ENCODE measurements around the gene PARP8. TPM values are rescaled to one million over a fixed set of nuclear protein-coding genes. Genes with fewer than 3 reads are reported as not detected.

Gene PARP8
- total and polyA plus RNA-seq, 2 of the 8 experiments (the other 6 are each of a cell fraction or from before 2014, with no cell fraction given), result 16.6 to 30.6 TPM

DNA sequence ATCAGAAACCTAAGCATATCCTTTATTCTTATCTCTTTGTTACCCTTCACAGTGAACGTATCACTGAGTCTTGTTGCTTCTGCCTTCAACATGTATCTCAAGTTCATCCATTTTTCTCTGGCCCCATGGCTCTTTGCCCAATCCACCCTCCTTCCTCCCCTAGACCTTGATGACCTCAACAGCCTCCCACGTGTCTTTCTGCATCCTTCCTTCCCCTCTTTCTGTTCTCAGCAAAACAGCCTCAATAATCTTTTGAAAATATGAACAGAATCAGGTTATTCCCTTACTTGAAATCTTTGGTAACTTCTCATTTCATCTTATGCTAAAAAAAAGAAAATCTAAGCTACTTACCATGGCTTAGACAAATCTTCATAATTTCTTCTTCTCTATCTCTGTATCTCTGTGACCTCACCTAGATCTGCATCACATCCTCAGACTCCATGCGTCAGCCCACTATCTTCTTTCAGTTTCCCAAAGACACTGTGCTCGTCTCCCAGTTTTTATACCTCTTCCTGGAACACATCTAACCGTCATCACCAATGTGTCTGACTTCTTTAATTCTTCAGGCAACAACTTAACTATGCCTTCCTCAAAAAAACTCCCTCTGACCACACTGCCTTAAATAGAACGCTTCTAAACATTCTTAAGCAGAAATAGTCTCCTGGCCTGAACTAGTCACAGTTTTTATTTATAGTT lies 208.0 kb downstream of the PARP8 start:
- H2BK120ac ChIP-seq (replicated peaks; ENCODE audit: low read depth, low read length), result no peak overlapping the region
- 80% methylated on average over 6 of the region's 6 CpGs; no CpG with 5 or more reads in 1 of the 2 experiments for WGBS, 2 experiments (ENCODE audit: extremely low coverage in 1 of 2, insufficient coverage in 1 of 2, insufficient read length in 1 of 2, insufficient replicate concordance in 2 of 2, low coverage in 1 of 2, low lambda C conversion rate in 2 of 2, missing lambda C conversion rate in 1 of 2)
- H4K91ac ChIP-seq (replicated peaks; ENCODE audit: insufficient read length, low read length), result no peak overlapping the region
- H3K27me3 ChIP-seq (replicated peaks in 1 of 4; ENCODE audit: control insufficient read depth in 3 of 4, extremely low read depth in 1 of 4, insufficient read depth in 3 of 4, low read length in 3 of 4), result no peaks in the 10 kb centered on the region
- no peak overlapping the region for H2BK20ac ChIP-seq (ENCODE audit: low read length)
- TF ChIP-seq ASH2L (IDR thresholded peaks at IDR 0.05; ENCODE audit: low read length), result no peak
- no peak for TF ChIP-seq RFX5 (IDR thresholded peaks at IDR 0.05; ENCODE audit: borderline replicate concordance, low read depth, low read length)
- no peaks in the 10 kb centered on the region for H3K23me2 ChIP-seq (ENCODE audit: low read depth, low read length)
- H4K5ac ChIP-seq (ENCODE audit: insufficient read length, low read depth, low read length), result no peak overlapping the region
- H3K79me1 ChIP-seq (ENCODE audit: low read depth, low read length), result no peaks in the 10 kb centered on the region
- no peak overlapping the region for H2AK5ac ChIP-seq (ENCODE audit: low read depth, low read length)
- H2BK15ac ChIP-seq (ENCODE audit: low read length), result no peak overlapping the region
- H4K8ac ChIP-seq (ENCODE audit: extremely low read depth, insufficient read depth, low read length), result no peak overlapping the region
- no peaks in the 10 kb centered on the region for H4K20me1 ChIP-seq (replicated peaks in 1 of 2; ENCODE audit: control insufficient read depth in 1 of 2, insufficient read depth in 2 of 2, low read length in 2 of 2)
- H3K4me2 ChIP-seq (ENCODE audit: insufficient read depth in 1 of 2, low read depth in 2 of 2, low read length in 2 of 2), result no peak overlapping the region
- no peak overlapping the region for H3K9ac ChIP-seq (replicated peaks in 1 of 4; ENCODE audit: extremely low read depth in 1 of 4, low read depth in 3 of 4, low read length in 3 of 4)
- no peak overlapping the region for H2AFZ ChIP-seq (ENCODE audit: low read length)
- no peak overlapping the region for H3K4ac ChIP-seq (replicated peaks; ENCODE audit: insufficient read length, low read depth, low read length)
- H3K14ac ChIP-seq (ENCODE audit: insufficient read length), result no peak overlapping the region
- no peaks in the 10 kb centered on the region for H3K36me3 ChIP-seq (ENCODE audit: control insufficient read depth in 2 of 4, insufficient read depth in 4 of 4, low read length in 3 of 4)
- no peak overlapping the region for H3K4me3 ChIP-seq (ENCODE audit: extremely low read depth in 1 of 4, insufficient read depth in 2 of 4, low read depth in 3 of 4, low read length in 4 of 4)
- H3K56ac ChIP-seq (replicated peaks; ENCODE audit: insufficient read length, low read depth, low read length), result no peak overlapping the region
- no peak overlapping the region for H3K27ac ChIP-seq (ENCODE audit: low read depth, low read length)
- DNase-seq (ENCODE audit: low read depth in 1 of 2, low spot score in 2 of 2) (no peak), FAIRE-seq (no peak)
- H3K18ac ChIP-seq (ENCODE audit: extremely low read depth, low read length), result no peak overlapping the region
- ChIA-PET CTCF (ENCODE audit: partially characterized antibody) (no interaction called here), POLR2A (ENCODE audit: partially characterized antibody) (no interaction called here)
- no peak overlapping the region for H2BK12ac ChIP-seq (ENCODE audit: low read depth, low read length)
- no peaks in the 10 kb centered on the region for H3K79me2 ChIP-seq (ENCODE audit: control insufficient read depth in 1 of 2, insufficient read depth in 2 of 2, low read length in 2 of 2)
- no peak overlapping the region for H3K23ac ChIP-seq (ENCODE audit: insufficient read length)
- no peaks in the 10 kb centered on the region for H3K9me3 ChIP-seq (ENCODE audit: insufficient read depth in 2 of 2, low read depth in 1 of 2, low read length in 1 of 2)
- H3K4me1 ChIP-seq (replicated peaks in 1 of 4; ENCODE audit: control insufficient read depth in 3 of 4, insufficient read depth in 4 of 4, low read length in 3 of 4), result no peaks in the 10 kb centered on the region
- no peak overlapping the region for H2BK5ac ChIP-seq (ENCODE audit: low read depth, low read length)

All from H1 (cell line).